ENCODE measurements around the gene UPK1B.

DNA sequence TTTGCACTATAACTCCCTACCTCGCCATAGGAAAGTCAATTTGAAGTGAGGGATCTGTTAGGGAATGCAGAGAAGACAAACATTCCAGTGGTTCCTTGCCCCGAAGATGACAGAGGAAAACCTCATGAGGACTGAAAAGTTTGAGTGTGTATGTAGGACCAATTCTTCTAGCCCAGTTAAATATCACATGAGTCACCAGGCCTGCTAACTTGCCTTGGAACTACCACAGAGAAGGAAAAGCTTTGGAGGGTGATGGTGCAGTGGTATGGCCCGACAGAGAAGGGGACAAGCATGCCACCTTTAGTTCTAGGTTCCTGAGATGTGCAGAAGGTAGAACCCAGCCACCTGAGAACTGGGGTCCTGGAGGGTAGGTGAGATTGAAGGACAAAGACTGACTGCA lies 2.6 kb upstream of the UPK1B start:
- no peak for TF ChIP-seq EZH2phosphoT487 (IDR thresholded peaks at IDR 0.05; ENCODE audit: low read depth)
- TF ChIP-seq, protein P1, sequence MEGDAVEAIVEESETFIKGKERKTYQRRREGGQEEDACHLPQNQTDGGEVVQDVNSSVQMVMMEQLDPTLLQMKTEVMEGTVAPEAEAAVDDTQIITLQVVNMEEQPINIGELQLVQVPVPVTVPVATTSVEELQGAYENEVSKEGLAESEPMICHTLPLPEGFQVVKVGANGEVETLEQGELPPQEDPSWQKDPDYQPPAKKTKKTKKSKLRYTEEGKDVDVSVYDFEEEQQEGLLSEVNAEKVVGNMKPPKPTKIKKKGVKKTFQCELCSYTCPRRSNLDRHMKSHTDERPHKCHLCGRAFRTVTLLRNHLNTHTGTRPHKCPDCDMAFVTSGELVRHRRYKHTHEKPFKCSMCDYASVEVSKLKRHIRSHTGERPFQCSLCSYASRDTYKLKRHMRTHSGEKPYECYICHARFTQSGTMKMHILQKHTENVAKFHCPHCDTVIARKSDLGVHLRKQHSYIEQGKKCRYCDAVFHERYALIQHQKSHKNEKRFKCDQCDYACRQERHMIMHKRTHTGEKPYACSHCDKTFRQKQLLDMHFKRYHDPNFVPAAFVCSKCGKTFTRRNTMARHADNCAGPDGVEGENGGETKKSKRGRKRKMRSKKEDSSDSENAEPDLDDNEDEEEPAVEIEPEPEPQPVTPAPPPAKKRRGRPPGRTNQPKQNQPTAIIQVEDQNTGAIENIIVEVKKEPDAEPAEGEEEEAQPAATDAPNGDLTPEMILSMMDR (IDR thresholded peaks at IDR 0.05; ENCODE audit: low read depth, low read length): no peak

Measured in OCI-LY3 (cell line).